ENCODE results near the gene GCSH. TPM values are rescaled to one million over a fixed set of nuclear protein-coding genes. Genes with fewer than 3 reads are reported as not detected.

The GCSH gene
- total RNA-seq, 1 donor from 2014 or later, result 27.8 TPM

- DNase-seq (ENCODE audit: low read depth), result no peak
These were observed 53.4 kb downstream of the GCSH start for GRCh38 chr16:81042821-81043220.

- DNase-seq (ENCODE audit: low read depth), result no peak
These were observed 54.5 kb downstream of the GCSH start for GRCh38 chr16:81041696-81042095.

- DNase-seq (ENCODE audit: low read depth), result no peak
These were observed 55.4 kb downstream of the GCSH start for GRCh38 chr16:81040842-81041241.

DNA sequence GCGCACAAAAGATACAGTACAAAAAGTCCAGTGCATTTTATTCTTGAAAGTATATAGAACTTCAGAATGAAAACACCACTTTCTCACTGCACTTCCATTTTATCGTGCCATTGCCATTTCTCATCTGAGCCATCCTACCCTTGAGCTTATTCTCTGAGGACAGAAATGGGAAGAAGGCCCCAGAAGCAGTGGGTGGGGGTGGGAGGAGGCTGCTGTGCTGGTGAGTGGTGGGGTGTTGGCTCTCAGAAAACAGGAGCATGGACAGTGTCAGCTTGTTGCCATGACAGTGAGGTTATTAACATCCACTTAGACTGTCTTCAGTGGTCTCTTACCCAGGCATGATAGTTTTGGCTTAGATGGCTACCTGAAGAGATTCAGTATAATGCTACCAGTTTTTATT lies 56.1 kb downstream of the GCSH start:
- no peak for DNase-seq (ENCODE audit: low read depth)

DNA sequence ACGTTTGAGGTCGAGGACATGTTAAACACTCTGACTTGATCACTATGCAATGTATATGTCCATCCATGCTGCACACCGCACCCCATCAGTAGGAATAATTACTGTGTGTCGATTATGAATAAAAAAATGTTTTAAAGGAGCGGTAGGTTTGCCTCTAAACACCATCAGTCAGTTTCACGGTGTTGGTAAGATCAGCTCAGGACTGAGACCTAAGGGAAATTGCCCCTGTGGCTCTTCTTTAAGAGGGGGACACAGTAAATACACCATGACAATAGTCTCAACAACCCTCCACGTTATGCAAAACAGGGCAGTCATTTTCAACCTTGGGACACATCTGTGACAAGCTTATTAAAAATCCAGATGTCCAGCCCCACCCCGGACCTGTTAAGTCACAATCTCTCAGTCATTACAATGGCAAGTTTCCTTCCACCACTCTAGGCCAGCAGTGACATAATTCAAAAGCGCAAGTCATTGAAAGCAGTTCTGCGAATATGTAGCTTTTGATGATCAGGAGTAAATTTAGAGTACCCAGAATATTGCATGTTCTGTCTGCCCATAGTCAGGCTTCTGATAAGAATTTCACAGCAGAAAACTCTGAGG lies 59.3 kb downstream of the GCSH start:
- no peak for DNase-seq (ENCODE audit: low read depth)

- peak; percentile 7 for DNase-seq (ENCODE audit: low read depth)
These were observed 60.0 kb downstream of the GCSH start for GRCh38 chr16:81035975-81036750.

DNA sequence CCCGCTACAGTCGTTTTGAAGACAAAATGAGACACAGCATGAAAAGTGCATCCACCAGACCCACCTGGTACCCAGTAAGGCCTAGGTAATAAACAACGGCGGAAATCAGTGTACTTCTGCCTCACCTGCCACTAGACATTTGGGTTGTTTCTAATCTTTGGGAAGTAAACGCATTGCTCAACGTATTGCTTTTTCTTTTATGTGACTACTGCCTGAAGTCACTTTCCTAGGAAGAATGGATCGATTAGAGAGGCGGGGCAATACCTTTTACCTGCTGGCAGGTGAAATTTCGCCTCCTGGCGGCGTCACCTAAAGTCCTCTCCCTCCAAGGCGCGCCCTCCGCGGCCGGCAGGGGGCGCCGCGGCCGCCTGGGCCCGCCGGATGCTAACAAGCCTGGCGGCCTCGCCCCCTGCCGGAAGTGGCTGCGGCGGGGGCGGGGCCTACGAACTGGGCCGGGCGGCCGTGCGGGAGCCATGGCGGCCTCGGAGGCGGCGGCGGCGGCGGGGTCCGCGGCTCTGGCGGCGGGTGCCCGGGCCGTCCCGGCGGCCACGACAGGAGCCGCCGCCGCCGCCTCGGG lies 60.7 kb downstream of the GCSH start, which contains the start of gene ATMIN:
Gene ATMIN, plus strand, starts transcription at position 445 of the 577 bp plus-strand sequence. Its CDS starts 29 bp downstream, at position 474.
- peak; percentile 63 for DNase-seq (ENCODE audit: low read depth)

Other genes with a start within 250 kb of the GCSH start
- 42.7 and 43.2 TPM in 2 replicates for gene CMC2, start 89.5 kb downstream of the GCSH start, total RNA-seq
- 8.1 and 28.5 TPM in 2 replicates for gene CENPN, start 89.2 kb downstream of the GCSH start, total RNA-seq
- gene ATMIN, start 60.6 kb downstream of the GCSH start, total RNA-seq, result 43.1 and 55.4 TPM in 2 replicates
- 1.7 and 3.7 TPM in 2 replicates for gene C16orf46, start 19.2 kb downstream of the GCSH start, total RNA-seq
- gene BCO1, start 142.3 kb upstream of the GCSH start, total RNA-seq, result 3.3 and 4.3 TPM in 2 replicates
- gene GAN, start 218.6 kb upstream of the GCSH start, total RNA-seq, result 11.6 and 12.5 TPM in 2 replicates

Data from renal cortical epithelial cell (primary cell).